GM19238 (cell line): ENCODE measurements around the gene PECR.

Source experiments
- DNase-seq: peaks from one replicate; pipeline ENCODE4 v3.0.0; 2011; ENCODE audit warnings: low spot score; ENCODE audit not compliant: insufficient read length

The PECR gene

GRCh38 chr2:216072473-216072872 is 9.1 kb downstream of the PECR start:
- DNase-seq: no peak

DNA sequence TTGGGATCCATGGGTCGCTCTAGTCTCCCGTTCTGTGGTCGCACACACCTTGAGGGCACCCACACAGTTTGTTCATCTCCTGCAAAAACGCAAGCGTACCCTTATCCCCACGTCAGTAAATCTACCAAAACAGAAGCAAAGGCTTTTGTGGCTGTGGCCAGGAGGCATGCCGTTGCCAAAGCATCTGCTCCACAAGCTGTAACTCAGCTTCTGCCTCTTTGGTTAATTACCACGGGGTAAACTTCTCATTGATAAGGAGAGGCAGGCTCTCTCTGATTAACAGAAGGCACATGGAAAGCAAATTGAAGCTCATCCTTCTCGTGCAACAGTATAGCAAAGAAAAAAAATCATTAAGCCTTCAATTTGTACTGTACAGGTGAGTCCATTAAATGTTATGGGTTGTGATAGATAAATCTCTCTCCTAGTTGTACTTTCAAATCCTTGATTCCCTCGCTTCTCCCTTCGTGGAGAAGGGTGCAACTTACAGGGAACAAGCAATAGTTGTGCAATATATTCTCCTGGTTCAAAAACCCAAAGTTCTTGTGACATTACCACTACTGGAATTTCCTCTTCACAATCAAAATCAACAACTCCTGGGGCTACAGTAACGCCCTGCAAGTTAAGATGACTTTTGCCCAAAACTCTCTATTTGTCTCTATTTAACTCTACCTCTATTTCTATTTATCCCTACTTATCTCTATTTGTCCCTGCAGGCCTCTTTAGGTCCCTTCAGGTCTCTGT is 10.3 kb downstream of the PECR start:
- no peak for DNase-seq

DNA sequence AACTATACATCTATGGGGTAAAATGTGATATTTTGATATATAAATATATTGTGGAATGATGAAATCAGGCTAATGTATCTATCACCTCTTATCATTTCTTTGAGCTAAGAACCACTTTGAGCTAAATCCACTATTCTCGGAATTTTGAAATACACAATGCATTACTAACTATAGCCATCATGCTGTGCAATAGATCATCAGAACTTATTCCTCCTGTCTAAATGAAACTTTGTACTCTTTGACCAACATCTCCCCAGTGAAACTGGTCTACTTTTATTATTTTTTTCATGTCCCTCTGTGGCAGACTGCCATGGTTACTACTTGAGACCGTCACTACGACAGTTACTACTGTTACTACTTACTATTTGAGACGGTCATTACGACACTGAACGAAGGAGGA is 11.4 kb downstream of the PECR start:
- DNase-seq: no peak

- DNase-seq: no peak
Measured at GRCh38 chr2:216069028-216069427, 12.6 kb downstream of the PECR start.

- DNase-seq: no peak
Measured at GRCh38 chr2:216066230-216066629, 15.4 kb downstream of the PECR start.

GRCh38 chr2:216064665-216065064 is 16.9 kb downstream of the PECR start:
- DNase-seq: no peak

- DNase-seq: no peak
Measured at GRCh38 chr2:216064014-216064630, 17.5 kb downstream of the PECR start.

DNA sequence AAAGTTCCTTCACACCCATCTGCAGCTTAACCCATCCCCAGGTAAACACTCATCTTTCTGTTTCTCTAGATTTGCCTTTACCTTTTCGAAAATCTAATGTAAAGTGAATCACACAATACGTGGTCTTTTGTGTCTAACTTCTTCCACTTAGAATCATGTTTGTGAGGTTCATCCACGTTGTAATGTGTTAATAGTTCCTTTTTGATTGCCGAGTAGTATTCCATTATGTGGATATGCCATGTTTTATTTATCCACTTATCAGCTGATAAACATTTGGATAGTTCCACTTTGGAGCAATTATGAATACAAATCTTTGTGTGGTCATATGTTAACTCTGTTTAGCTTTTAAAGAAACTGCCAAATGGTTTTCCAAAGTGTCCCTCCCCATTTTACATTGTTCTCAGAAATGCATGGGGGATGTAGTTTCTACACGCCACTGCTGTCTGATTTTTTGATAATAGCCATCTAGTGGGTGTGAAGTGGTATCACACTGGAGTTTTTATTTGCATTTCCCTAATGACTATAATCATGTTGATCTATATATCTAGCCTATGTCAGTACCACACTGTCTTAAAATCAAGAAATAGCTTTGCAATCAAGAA is 22.3 kb downstream of the PECR start:
- DNase-seq: no peak

- peak; percentile 57 for DNase-seq
Measured at GRCh38 chr2:216057688-216058193, 23.9 kb downstream of the PECR start.

DNA sequence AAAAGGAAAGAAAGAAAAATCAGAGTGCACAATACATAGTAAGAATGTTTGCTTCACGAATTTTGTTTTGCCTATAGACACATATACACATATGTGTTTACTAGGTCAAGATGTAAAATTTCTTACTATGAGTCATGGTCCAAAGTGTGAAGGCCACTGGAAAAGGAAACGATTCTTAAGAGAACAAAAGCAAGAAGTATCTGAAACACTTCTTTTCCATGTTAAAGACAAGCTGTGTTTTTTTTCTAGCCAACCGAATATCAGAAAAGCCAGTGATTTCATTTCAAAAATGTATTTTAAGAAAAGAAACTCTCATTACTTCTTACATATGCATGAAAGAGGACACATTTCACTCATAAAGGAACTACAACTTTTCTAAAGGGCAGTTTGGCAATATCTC is 24.9 kb downstream of the PECR start:
- DNase-seq: no peak

DNA sequence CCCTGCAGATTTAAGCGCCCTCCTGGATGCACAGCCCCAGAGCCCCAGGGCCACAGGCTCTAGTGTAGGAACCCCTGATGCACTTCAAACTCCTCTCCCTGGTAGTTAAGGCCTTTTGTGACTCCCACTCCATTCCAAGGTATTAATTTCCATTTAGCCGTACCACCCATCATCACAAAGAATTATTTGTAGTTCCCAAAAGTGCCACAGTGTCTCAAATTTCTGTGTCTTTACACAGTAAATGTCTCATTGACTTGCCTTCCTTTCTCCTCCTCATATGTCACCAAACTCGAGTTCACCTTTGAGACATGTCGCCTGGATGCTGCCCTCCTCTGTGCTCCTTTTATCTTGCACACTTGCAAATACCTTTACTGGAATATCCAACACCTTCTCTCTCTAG is 25.9 kb downstream of the PECR start:
- no peak for DNase-seq

GRCh38 chr2:216052420-216052819 is 29.2 kb downstream of the PECR start:
- DNase-seq: no peak

GRCh38 chr2:216051350-216051749 is 30.3 kb downstream of the PECR start:
- DNase-seq: no peak

DNA sequence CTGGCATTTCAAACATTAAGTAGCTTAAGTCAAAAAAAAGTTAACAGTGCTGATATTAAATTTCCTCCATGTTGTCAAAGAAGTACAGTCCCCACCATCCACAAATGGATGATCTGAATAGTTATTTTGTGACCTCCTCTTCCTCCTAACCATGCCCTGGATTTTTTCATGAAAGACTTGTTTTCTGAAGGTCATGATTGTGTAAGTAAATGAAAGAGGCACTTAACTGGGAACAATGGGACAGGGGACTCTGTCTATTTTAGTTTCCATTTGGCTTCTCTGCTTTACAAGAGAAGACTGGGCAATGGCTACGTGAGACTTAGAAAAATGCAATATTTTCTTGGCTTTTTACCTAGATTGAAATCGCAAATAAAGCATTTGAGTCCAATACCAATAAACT is 32.2 kb downstream of the PECR start:
- no peak for DNase-seq

DNA sequence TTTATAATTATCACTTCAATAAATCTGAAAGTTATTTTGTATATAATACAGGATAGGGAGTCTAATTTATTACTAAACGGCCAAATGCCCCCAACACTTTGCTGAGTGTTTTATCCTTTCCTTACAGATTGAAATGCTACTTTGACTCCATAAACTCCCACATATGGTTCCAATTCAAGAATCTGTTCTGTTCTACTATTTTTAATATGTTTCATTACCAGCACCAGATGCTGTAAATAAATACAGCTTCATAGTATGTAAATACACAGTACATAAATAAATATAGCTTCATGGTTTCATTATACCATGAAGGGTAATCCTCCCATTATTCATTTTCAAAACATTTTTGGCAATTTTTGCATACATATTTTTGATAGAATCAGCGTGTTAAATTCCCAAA is 34.2 kb downstream of the PECR start:
- DNase-seq: no peak

DNA sequence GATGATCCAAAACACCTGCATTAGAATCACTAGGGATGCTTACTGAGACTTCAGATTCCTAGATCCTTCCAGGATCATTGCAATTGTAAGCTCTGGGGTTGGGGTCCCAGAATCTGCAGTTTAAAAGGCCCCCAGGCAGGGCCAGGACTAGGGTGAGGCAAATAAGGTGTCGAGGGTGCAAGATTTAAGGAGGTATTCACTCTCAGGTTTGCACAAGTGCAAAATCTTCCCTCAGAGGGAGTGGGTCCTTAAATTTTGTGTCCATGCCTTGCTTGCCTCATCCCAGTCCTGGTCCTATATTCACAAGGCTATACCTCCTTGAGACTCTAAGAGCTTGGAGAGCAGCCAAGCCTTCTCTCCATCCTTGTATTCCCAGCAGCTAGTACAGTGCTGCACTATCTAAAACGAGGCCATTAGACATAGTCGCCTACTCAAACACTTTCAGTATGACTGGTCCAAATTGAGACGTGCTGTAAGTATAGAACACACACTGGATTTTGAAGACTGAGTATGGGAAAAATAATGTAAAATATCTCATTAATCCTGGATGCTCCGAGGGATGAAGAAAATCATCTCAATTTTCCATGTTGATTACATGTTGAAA is 36.6 kb downstream of the PECR start:
- no peak for DNase-seq

- DNase-seq: no peak
Measured at GRCh38 chr2:216043949-216044348, 37.7 kb downstream of the PECR start.

DNA sequence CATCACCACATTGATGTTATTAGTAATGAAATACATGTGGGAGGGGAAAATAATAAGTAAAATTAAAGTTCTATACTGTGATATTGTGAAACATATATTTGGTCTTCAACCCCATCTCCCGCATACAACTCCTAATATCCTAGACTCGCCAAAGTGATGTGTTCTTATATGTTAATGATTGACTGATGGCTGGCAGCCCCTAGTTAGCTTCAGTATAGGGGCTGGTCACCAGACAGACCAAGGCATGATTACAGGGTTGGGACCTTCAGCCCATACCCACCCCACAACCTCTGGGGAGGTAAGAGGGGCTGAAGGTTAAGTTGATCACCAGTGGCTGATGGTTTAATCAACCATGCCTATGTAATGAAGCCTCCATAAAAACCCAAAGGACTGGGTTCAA is 40.2 kb downstream of the PECR start:
- DNase-seq: no peak

DNA sequence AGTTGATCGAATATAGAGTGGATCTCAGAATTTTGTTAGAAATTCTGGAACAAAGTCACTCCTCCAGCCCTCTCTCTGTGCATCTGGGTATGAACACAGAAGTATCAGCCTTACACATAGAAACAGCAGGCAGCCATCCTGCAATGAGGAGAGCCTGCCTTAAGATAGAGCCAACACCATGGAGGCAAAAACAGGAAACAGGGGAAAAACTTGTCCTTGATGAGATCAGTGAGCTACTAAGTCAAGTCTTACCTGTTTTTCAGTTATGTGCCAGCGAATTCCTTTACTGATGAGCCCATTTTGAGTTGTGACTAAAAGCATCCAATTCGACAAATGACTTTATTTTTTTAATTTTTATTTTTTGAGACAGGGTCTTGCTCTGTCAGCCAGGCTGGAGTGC is 41.7 kb downstream of the PECR start:
- DNase-seq: no peak

DNA sequence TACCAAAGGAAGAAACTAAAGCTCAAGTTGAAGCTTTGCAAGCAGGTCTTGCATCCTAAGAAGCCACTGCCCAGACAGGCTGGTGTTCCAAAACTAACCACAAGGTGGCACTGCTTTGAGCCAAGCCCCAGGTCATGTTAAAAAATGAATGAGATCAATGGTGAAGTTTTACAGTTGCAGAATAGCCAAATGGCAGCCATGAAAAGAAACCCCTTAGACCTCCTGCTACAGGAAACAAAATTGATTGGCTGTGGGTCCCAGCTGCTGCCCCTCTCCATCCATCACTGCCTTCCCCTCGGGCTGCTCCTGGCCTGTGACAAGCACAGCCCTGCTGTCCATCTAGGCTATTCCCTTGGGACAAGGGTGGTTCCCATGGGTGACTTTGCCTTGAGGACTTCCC is 47.5 kb downstream of the PECR start:
- DNase-seq: no peak

- DNase-seq: no peak
Measured at GRCh38 chr2:216033403-216033802, 48.2 kb downstream of the PECR start.

- DNase-seq: no peak
Measured at GRCh38 chr2:216031960-216032689, 49.5 kb downstream of the PECR start.
